GM19324 (cell line): Measurements from ENCODE around the gene RPUSD4.

Experiments used
- ATAC-seq: cut with Tn5 transposase; IDR thresholded peaks from one replicate; pipeline ENCODE4 v1.9.1; 2021; ENCODE audit warnings: mild to moderate bottlenecking, moderate library complexity; ENCODE audit not compliant: unreplicated experiment, low FRiP score

RPUSD4 gene

DNA sequence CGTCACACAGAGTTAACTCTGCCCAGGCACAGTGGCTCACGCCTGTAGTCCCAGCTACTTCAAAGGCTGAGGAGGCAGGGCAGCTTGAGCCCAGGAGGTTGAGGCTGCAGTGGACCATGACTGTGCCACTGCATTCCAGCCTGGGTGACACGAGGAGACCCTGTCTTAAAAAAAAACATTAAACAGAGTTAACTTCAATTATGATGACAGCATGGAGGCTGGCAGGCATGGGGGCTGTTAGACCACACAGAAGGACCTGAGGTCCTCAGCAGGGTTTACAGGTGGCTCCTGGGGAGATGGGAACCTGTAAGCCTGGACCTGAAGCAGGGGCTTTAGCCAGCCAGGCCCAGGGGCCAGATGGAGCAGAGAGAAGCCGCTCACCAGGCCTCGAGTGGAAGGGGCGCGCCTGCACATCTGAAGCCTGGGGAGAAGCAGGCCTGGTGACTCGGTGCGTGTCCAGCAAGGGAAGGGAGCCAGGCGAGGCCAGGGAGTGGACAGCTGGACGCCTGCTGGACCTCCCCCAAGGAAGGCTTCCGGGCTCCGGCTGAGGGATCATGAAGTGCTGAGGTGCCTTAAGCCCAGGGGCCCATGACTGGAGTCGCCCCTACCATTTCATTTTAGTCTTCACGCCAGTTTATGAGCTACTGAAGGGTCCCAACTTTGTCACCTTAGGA, 25.3 kb downstream of the RPUSD4 start:
- no peak for ATAC-seq

DNA sequence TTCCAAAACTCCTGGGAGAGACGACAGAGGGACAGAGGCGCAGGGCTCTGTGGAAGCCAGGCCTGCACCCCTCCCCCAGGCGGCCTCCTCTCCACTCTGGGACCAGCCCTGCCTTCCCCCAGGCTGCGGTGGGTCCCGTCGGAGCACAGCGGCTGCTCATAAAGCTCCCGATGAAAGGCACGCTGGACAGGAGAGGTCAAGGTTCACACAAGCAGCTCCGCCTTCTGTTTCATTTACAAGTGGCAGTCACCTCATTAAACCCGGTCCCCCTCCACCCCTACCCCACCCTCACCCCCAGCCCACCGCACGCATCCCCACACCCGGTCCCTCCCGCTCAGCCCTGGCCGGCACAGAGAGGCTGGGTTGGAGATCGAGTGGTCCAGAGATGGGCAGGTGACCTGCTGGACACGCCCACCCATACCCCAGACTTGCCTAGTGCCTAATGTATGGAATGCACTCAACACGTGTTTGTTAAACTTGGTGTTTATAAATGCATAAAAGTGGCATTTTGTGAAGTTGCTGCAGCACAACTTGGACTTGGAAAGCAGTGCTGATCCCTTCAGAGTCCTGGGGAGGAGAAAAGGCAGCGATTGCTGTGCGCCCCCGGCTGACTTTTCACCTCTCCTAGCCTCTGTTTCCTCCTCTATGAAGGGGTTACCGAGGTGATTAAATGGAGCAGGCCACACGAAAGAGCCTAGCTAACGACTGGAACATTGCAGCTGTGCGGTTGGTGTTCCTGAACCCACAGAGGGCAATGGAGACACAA, 26.0 kb downstream of the RPUSD4 start:
- ATAC-seq = no peak

DNA sequence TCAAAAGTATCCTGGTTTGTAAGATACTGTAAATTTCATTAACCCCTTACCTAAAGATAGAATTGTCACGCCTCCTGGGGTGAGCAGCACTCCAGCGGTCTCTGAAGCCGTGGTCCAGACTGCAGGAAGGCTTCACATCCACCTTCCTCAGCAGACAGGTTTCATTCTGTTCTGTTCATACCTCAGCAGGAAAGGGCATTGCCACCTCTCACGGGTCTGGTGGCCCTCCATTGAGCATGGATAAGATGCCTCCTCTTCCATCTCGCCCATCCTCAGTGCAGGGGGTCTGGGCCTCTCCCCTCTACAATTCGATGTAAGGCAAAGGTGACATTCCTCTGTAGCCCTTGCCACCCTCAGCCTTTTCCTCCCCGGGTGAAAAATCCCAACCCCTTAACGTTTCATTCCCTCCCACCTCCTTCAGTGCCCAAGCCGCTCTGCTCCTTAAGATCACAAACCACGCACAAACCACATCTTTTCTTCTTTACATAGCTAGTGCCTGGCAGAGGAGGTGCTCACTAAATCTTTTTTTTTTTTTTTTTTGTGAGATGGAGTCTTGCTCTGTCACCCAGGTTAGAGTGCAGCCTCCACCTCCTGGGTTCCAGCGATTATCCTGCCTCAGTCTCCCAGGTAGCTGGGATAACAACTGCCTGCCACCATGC, 28.5 kb downstream of the RPUSD4 start:
- no peak for ATAC-seq

DNA sequence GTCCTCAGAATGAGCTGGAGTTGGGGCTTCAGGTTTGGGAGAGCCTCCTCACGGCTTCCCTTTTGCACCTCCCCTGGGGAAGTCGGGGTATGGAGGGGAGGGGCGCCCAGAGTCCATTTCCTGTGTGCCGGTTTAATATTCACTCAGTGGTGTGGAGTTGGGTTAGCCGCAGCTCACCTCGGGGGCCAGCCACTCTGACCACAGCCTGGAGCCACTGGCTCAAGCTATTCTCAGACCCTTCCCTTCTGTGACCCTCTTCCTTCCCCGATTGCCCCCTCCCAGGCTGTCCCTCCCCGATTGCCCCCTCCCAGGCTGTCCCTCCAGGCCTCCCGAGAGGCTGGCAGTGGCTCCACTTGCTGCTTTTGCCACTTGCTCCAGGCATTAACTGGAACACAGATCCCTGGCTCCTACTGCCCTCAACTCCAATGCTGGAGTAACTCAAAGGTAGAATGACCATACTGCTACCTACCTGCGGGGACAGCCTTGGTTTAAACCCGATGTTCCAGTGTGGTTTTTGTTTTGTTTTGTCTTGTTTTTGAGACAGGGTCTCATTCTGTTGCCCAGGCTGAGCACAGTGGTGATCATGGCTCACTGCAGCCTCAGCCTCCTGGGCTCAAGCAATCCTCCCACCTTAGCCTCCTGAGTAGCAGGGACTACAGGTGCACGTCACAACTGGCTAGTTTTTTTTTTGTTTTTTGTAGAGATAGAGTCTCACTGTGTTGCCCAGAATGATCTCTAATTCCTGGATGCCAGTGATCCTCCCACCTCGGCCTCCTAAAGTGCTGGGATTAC, 29.3 kb downstream of the RPUSD4 start:
- ATAC-seq = no peak

DNA sequence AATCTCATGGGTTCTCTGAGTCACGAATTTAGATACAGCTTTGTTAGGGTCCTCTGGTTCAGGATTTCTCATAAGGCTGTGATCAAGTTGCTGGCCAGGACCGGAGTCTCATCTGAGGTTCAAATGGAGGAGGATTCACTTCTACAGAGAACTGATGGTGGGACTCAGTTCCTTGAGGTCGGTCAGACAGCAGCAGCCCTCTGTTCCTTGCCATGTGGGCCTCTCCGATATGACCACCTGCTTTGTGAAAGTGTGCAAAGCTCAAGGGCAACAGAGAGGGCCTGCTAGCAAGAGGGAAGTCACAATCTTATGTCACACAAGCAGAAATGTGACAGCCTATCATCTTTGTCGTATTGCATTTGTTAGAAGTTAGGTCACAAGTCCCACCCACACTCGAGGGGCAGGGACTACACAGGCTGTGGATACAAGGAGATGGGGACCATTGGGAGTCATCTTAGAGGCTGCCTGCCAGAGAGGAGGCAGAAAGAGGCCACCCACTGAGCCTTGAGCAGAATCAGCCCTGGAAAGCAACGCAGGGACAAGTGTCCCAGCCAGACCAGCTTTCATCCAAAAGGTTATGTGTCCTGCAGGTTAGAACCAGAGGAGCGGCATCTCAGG, 34.5 kb downstream of the RPUSD4 start:
- no peak for ATAC-seq

DNA sequence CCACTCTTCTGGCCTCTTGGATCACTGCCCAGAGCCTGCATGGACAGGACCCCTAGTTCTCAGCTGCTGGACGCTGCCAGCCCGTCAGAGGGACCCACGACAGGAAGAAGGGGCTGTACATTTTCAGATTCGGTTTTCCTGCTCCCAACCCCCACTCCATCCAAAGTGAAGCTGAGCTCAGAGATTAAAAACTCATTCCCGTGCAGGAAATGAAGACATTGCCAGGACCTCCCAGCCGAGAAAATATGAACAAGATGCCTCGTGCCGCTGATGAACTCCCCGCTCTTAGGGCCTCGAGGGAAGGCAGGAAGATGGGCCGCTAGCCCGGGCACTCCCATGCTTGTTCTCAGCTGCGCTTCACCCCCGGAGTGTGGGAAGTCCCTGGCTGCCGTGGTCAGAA, 36.1 kb downstream of the RPUSD4 start:
- ATAC-seq = no peak

DNA sequence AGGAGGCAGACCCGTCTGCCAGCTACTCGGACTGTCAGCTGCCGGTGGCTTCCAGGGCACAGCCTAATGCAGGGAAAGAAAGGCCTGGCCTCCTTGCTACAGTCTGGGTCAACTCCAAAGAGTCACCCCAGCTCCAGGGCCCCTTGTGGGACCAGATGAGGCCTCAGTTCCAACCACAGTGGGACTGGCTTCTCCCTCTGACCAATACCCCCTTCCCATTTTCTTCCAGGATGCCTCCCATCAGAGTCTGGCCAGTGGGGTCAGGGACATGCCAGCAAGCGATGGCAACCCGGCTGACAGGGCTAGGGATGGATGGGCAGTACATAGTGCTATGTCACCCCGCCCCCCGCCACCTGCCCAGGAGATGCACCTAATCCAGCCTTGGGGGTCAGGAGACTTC, 36.6 kb downstream of the RPUSD4 start:
- no peak for ATAC-seq

DNA sequence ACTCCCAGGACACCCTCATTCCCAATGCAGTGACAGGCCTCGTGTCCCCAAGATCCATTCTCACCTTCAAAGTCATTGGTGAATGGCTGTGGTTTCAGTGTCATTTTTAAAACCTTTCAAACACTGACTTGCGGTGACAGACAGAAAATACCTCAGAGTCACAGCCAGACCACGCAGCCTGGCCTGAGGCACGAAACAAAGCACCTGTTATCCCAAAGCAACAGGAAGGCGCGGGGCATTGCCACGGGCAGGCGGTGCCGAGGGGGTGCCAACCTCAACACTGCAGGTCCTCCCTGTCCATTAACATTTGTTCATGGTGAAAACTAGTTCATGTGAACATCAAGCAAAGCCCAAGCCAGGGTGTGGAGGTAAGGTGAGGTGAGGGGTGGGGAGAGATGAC, 38.2 kb downstream of the RPUSD4 start:
- ATAC-seq = no peak

- ATAC-seq = no peak
Observed at GRCh38 chr11:126172596-126173038, 38.8 kb downstream of the RPUSD4 start.

DNA sequence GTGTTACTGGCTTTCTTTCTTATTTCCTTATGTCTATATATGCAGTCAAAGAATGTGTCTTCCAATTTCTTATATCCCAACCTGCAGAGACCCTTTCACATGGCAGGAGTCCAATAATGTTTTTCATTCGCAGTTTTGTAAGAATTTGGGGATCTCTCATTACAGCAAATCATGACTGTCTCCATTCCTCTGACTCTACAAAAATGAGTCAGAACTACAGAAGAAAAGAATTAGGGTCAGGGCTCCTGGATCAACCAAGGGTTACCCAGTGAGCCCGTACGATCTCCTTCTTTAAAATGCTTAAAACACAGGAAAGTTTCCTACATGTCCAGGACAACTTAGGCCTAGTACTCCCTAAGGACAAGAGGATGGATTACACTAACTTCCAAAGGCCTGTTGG, 42.2 kb downstream of the RPUSD4 start:
- ATAC-seq = no peak

GRCh38 chr11:126167488-126167887, 44.0 kb downstream of the RPUSD4 start:
- ATAC-seq = no peak

GRCh38 chr11:126166413-126166812, 45.0 kb downstream of the RPUSD4 start:
- no peak for ATAC-seq

DNA sequence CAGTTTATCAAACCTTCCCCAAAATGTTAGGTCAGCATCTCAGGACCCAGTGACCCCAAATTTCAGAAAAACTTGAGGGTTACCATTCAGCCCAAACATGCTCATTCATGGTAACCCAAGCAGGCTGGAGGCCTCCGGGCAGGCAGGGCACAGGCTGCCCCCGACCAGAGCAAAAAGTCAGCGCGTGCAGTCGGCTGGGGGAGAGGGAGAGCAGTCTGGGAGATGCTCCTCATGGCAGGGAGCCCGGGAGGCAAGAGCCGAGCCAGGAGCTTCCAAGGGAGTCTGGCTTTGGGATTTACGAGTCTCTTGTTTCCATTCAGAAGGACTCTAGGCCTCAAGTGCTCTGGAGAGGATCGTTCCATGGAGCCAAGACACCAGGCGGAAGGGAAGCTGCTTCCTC, 45.7 kb downstream of the RPUSD4 start:
- ATAC-seq = no peak

DNA sequence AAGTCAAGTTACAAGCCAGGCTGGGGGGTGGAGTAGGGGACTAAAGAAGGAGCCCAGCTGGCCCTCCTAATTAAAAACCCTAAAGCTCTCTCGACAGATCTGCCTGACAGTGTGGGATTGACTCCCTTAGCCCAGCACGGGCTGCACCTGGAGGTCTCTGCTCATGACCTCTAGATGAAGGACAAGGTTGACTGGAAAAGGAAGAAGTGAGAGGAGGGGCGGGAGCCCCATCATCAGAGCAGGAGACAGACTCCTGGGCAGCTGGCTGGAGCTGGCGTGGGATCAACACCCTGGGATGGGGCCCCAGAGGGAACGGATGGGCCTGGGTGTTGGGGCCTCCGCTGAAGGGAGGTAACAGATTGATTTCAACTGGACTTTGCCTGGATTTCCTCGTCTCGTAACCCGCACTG, 46.1 kb downstream of the RPUSD4 start:
- no peak for ATAC-seq

GRCh38 chr11:126164781-126165180, 46.7 kb downstream of the RPUSD4 start:
- no peak for ATAC-seq

- ATAC-seq = no peak
Observed at GRCh38 chr11:126163779-126164178, 47.7 kb downstream of the RPUSD4 start.

DNA sequence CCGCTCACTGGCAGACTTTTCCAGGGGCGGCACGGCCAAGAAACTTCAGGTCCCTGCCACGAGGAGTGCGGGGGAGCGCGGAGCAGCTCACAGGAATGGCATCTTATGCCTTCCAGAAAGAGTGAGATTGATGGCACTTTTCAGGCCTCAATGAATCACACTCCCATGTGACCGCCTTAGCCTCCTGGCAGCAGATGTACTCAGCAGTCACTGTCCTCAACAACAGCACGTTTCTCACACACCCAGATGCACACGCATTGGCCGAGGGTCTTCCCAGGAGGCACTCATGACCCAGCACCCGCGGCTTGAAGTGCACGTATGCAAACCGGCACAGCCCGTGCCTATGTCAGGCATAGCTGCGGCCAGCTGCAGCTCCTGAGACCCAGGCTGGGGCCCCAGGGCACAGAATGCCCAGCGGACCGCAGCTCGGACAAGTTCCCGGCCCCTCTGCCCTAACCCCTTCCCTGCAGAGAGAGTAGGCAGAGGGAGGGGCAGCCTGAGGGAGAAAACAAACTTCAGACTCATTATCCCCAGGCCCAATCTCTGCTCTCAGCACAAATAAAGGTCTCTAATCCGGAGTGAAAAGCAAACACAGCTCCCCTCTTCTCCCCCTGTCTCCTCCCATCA, 48.3 kb downstream of the RPUSD4 start:
- no peak for ATAC-seq

GRCh38 chr11:126162306-126163030, 49.0 kb downstream of the RPUSD4 start:
- ATAC-seq = no peak

DNA sequence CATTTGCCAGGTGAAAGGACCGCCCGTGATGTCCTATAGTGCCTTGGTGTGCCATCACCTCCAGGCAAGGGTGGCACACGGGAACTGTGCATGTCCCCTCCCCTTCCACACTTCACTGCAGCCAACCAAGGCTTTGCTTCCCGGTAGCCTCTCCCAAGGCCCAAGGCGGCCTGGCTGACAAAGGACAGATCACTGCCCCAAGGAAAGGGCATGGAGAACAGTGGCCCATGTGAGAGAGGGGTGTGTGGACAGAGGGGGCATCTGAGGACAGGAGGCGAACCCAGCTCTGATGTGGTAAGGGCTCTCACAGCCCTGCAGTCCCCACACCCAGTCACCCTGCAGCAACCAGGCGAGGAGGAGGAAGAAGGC, 50.4 kb downstream of the RPUSD4 start:
- no peak for ATAC-seq
